Astrocyte (in vitro differentiated cells and primary cell): ENCODE measurements around the gene ADSS1. TPM values are rescaled to one million over a fixed set of nuclear protein-coding genes. Genes with fewer than 3 reads are reported as not detected.

ENCODE experiments used
- DNase-seq: peaks from one replicate; pipeline ENCODE4 v3.0.0-alpha.2; 2010; ENCODE audit warnings: low read depth
- FAIRE-seq: peaks from 2 replicates; lab custom pipeline; 2011; peaks lifted over from hg19 to GRCh38; lab: Jason Lieb, UNC
- H2AFZ ChIP-seq: 2 replicates; pipeline ENCODE4 v1.6.0; 2012; ENCODE audit warnings: low read depth, low read length, inconsistent platforms
- H3K27ac ChIP-seq: 2 replicates; pipeline ENCODE4 v1.5.1; 2011; ENCODE audit warnings: low read depth, low read length, inconsistent platforms
- H3K27me3 ChIP-seq: 2 replicates; pipeline ENCODE4 v1.6.0; 2011; ENCODE audit warnings: low read length, inconsistent platforms; ENCODE audit not compliant: insufficient read depth
- H3K36me3 ChIP-seq: 2 replicates; pipeline ENCODE4 v1.5.1; 2011; ENCODE audit warnings: low read length, inconsistent platforms; ENCODE audit not compliant: insufficient read depth
- H3K4me1 ChIP-seq: 2 replicates; pipeline ENCODE4 v1.5.1; 2011; ENCODE audit warnings: low read length, inconsistent platforms; ENCODE audit not compliant: insufficient read depth
- H3K4me2 ChIP-seq: 2 replicates; pipeline ENCODE4 v1.6.0; 2012; ENCODE audit warnings: low read length, inconsistent platforms
- H3K4me3 ChIP-seq: 2 replicates; pipeline ENCODE4 v1.5.1; 2011; ENCODE audit warnings: low read depth, mild to moderate bottlenecking, low read length, inconsistent platforms; ENCODE audit not compliant: insufficient read depth
- H3K79me2 ChIP-seq: 2 replicates; pipeline ENCODE4 v1.6.0; 2012; ENCODE audit warnings: mild to moderate bottlenecking, low read length, inconsistent platforms; ENCODE audit not compliant: insufficient read depth
- H3K9ac ChIP-seq: 2 replicates; pipeline ENCODE4 v1.6.0; 2012; ENCODE audit warnings: mild to moderate bottlenecking, low read length, inconsistent platforms
- H3K9me3 ChIP-seq: 2 replicates; pipeline ENCODE4 v1.5.1; 2012; ENCODE audit warnings: low read depth, mild to moderate bottlenecking, low read length, inconsistent platforms; ENCODE audit not compliant: insufficient read depth
- H4K20me1 ChIP-seq: 2 replicates; pipeline ENCODE4 v1.6.0; 2012; ENCODE audit warnings: low read length, inconsistent platforms; ENCODE audit not compliant: insufficient read depth
- H3K27ac Mint-ChIP-seq: one replicate; pipeline ENCODE4 v1.8.0; 2021; ENCODE audit warnings: mild to moderate bottlenecking, mixed read lengths; ENCODE audit not compliant: unreplicated experiment
- H3K27me3 Mint-ChIP-seq: one replicate; pipeline ENCODE4 v1.8.0; 2021; ENCODE audit warnings: low read depth, mixed read lengths; ENCODE audit not compliant: unreplicated experiment
- H3K36me3 Mint-ChIP-seq: one replicate; pipeline ENCODE4 v1.8.0; 2021; ENCODE audit warnings: low read depth, mixed read lengths; ENCODE audit not compliant: unreplicated experiment
- H3K4me1 Mint-ChIP-seq: one replicate; pipeline ENCODE4 v1.8.0; 2021; ENCODE audit warnings: low read depth, mixed read lengths; ENCODE audit not compliant: unreplicated experiment
- H3K4me3 Mint-ChIP-seq: one replicate; pipeline ENCODE4 v1.8.0; 2021; ENCODE audit warnings: mild to moderate bottlenecking, moderate library complexity, mixed read lengths; ENCODE audit not compliant: unreplicated experiment
- H3K9me3 Mint-ChIP-seq: one replicate; pipeline ENCODE4 v1.8.0; 2021; ENCODE audit warnings: mild to moderate bottlenecking, mixed read lengths; ENCODE audit not compliant: unreplicated experiment
- EZH2 ChIP-seq: IDR thresholded peaks from 2 replicates; pipeline ENCODE4 v1.6.1; 2012; ENCODE audit warnings: mild to moderate bottlenecking, low read length, inconsistent platforms; ENCODE audit not compliant: insufficient read depth
- total RNA-seq: library from RNA; stranded (reverse); gene quantifications from 2 replicates; pipeline ENCODE4 v1.2.1, GENCODE V29; 2021
- TF ChIP-seq, protein P1 (sequence below): IDR thresholded peaks from 2 replicates; pipeline ENCODE4 v1.5.1; 2011; ENCODE audit warnings: low read depth, mild to moderate bottlenecking, inconsistent platforms, low read length, moderate library complexity; ENCODE audit not compliant: insufficient read depth

The ADSS1 gene
- total RNA-seq, 1 donor from 2014 or later, result 4.4 TPM

DNA sequence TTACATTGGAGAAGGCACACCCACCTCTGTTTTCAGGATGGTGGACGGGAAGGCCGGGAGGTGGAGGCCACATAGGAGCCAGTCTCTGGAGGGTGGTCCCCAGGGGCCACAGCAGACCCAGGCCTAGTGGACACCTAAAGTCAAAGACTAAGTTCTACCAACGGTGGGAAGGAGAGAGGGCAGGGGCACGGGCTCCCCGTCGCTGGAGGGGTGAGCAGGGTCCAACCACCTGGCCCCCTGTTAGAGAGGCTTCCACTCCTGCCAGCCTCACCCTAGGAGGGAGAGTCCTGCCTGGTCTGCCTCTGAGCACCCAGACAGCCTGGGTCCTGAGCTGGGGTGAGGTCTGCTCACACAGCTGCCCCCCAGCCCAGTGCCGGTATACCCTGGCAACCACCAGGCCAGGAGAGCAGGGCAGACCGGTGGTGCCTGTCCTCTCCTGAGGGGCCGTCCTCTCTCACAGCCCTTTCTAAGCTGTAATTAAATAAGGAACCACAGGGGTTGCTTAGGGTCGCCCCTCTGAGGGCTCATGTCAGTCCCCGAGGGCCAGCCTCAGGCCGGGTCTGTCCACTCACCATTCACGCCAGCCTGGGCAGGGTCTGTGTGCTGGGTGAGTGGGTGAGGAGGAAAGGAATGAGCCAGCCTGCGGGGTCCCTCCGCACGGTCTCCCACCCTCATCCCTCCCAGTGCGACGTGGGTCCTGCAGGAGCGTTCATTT, 32.3 kb upstream of the ADSS1 start:
- H3K36me3 Mint-ChIP-seq, result peaks cover 9% of the 10 kb centered on the region
- Histone ChIP-seq H3K4me3 (peak overlapping the region; percentile 89), H3K9ac (peak overlapping the region; percentile 88), H3K27me3 (no peaks in the 10 kb centered on the region), H3K4me2 (peak overlapping the region; percentile 91), H3K36me3 (peaks cover 5% of the 10 kb centered on the region), H4K20me1 (peaks cover 68% of the 10 kb centered on the region), H3K27ac (no peak overlapping the region), H3K79me2 (peaks cover 70% of the 10 kb centered on the region), H3K9me3 (no peaks in the 10 kb centered on the region), H2AFZ (no peak overlapping the region), H3K4me1 (peaks cover 62% of the 10 kb centered on the region)
- H3K9me3 Mint-ChIP-seq, result no peaks in the 10 kb centered on the region
- FAIRE-seq, result no peak
- H3K4me1 Mint-ChIP-seq, result peaks cover 19% of the 10 kb centered on the region
- no peak for DNase-seq
- no peaks in the 10 kb centered on the region for H3K27me3 Mint-ChIP-seq
- TF ChIP-seq, protein P1, sequence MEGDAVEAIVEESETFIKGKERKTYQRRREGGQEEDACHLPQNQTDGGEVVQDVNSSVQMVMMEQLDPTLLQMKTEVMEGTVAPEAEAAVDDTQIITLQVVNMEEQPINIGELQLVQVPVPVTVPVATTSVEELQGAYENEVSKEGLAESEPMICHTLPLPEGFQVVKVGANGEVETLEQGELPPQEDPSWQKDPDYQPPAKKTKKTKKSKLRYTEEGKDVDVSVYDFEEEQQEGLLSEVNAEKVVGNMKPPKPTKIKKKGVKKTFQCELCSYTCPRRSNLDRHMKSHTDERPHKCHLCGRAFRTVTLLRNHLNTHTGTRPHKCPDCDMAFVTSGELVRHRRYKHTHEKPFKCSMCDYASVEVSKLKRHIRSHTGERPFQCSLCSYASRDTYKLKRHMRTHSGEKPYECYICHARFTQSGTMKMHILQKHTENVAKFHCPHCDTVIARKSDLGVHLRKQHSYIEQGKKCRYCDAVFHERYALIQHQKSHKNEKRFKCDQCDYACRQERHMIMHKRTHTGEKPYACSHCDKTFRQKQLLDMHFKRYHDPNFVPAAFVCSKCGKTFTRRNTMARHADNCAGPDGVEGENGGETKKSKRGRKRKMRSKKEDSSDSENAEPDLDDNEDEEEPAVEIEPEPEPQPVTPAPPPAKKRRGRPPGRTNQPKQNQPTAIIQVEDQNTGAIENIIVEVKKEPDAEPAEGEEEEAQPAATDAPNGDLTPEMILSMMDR, result no peak
- TF ChIP-seq EZH2, result no peak
- peak overlapping the region; percentile 85 for H3K4me3 Mint-ChIP-seq
- no peak overlapping the region for H3K27ac Mint-ChIP-seq

DNA sequence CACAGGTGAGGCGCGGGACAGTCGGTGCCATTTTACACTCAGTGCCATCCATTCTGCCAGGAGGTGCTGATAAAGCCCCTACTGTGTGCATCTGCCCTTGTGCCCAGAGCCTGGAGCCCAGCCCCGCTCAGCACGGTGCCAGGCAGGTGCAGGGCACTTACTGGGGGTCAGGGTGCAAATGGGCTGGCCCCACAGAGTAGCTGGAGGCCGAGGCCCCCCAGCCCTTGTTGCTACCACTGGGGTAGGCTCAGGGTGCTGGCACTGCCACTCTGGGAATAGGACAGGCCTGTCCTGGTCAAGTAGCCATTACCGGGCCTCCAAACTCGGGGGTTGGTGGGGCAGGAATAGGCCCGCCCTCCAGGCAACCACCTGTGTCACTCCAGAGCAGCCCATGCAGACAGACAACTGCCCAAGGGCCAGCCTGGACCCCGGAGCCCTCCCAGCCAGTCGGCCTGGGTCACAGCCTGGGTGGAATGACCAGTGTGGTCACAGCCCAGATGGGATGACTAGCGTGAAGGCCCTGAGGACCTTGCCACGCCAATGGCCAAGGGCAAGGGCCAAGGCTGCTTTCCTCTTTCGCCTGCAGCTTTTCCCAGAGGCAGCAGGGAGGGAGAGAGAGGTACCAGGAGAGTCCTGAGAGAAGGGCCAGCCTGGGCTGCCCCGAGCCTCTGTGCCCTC, 31.6 kb upstream of the ADSS1 start:
- peaks cover 5% of the 10 kb centered on the region for H3K36me3 ChIP-seq
- no peak overlapping the region for H3K27ac ChIP-seq
- no peak for TF ChIP-seq EZH2
- TF ChIP-seq, protein P1, result no peak
- peak overlapping the region; percentile 19 for H3K4me2 ChIP-seq
- H3K27me3 ChIP-seq, result no peaks in the 10 kb centered on the region
- Mint-ChIP-seq H3K27me3 (no peaks in the 10 kb centered on the region), H3K27ac (no peak overlapping the region), H3K4me3 (peak overlapping the region; percentile 40), H3K4me1 (peaks cover 19% of the 10 kb centered on the region), H3K9me3 (no peaks in the 10 kb centered on the region), H3K36me3 (peaks cover 9% of the 10 kb centered on the region)
- peaks cover 66% of the 10 kb centered on the region for H3K4me1 ChIP-seq
- no peak overlapping the region for H2AFZ ChIP-seq
- no peaks in the 10 kb centered on the region for H3K9me3 ChIP-seq
- DNase-seq, result no peak
- H4K20me1 ChIP-seq, result peaks cover 74% of the 10 kb centered on the region
- H3K4me3 ChIP-seq, result no peak overlapping the region
- H3K9ac ChIP-seq, result no peak overlapping the region
- H3K79me2 ChIP-seq, result peaks cover 77% of the 10 kb centered on the region
- no peak for FAIRE-seq

DNA sequence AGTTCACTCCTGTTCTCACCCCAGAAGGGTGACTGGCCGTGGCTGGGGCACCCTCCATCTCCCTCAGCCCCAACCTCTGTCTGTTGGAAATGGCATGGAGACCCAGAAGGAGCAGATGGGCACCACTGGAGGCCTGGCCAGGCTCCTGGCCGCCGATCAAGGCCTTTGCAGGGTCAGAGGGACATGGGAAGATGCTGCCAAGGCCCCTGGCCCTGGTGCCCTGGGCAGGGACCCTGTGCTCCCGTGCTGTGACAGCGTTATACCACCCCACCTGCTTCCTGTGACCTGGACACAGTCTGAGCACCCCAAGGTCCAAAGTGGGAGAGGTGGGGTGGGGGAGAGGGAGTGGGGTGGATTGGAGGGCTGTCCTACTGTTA, 31.1 kb upstream of the ADSS1 start:
- Histone ChIP-seq H3K9me3 (no peaks in the 10 kb centered on the region), H3K27ac (no peak overlapping the region), H3K4me1 (peaks cover 66% of the 10 kb centered on the region), H3K4me2 (no peak overlapping the region), H3K27me3 (no peaks in the 10 kb centered on the region), H3K9ac (no peak overlapping the region), H2AFZ (no peak overlapping the region), H3K36me3 (peaks cover 5% of the 10 kb centered on the region), H3K4me3 (no peak overlapping the region), H4K20me1 (peaks cover 80% of the 10 kb centered on the region), H3K79me2 (peaks cover 83% of the 10 kb centered on the region)
- Mint-ChIP-seq H3K36me3 (peaks cover 9% of the 10 kb centered on the region), H3K4me1 (peaks cover 19% of the 10 kb centered on the region), H3K9me3 (no peaks in the 10 kb centered on the region), H3K27ac (no peak overlapping the region), H3K4me3 (no peak overlapping the region), H3K27me3 (no peaks in the 10 kb centered on the region)
- TF ChIP-seq, protein P1, result no peak
- TF ChIP-seq EZH2, result no peak
- DNase-seq (no peak), FAIRE-seq (no peak)
